NCI-H82 (cell line): ENCODE results near the gene BEST1.
"Not testable (repeated sequence)": the region's sequence is repeated elsewhere in the genome, so short reads cannot be mapped to it uniquely, and the experiment has no call there.

Experiments used
- DNase-seq: peaks from one replicate; lab custom pipeline; 2025; lab: John Stamatoyannopoulos, UW

BEST1 gene

GRCh38 chr11:61978703-61979661, 28.8 kb downstream of the BEST1 start:
- DNase-seq, result no peak

GRCh38 chr11:61980783-61981541, 30.8 kb downstream of the BEST1 start:
- no peak for DNase-seq

GRCh38 chr11:61983419-61983818, 33.3 kb downstream of the BEST1 start:
- no peak for DNase-seq

- no peak for DNase-seq
Observed at GRCh38 chr11:61985869-61986268, 35.7 kb downstream of the BEST1 start.

- no peak for DNase-seq
Observed at GRCh38 chr11:61994981-61995380, 44.8 kb downstream of the BEST1 start.

- no peak for DNase-seq
Observed at GRCh38 chr11:61996933-61997332, 46.8 kb downstream of the BEST1 start.

GRCh38 chr11:61999141-61999975, 49.2 kb downstream of the BEST1 start:
- no peak for DNase-seq

- DNase-seq, result no peak
Observed at GRCh38 chr11:62000539-62001446, 50.6 kb downstream of the BEST1 start.

- no peak for DNase-seq
Observed at GRCh38 chr11:62001450-62002191, 51.5 kb downstream of the BEST1 start.

- not testable (repeated sequence) for DNase-seq
Observed at GRCh38 chr11:62002283-62002682, 52.1 kb downstream of the BEST1 start.

- no peak for DNase-seq
Observed at GRCh38 chr11:62004473-62004872, 54.3 kb downstream of the BEST1 start.

- no peak for DNase-seq
Observed at GRCh38 chr11:62008193-62008592, 58.0 kb downstream of the BEST1 start.

- no peak for DNase-seq
Observed at GRCh38 chr11:62010935-62011528, 60.9 kb downstream of the BEST1 start.

GRCh38 chr11:62011881-62012280, 61.7 kb downstream of the BEST1 start:
- DNase-seq, result no peak

- DNase-seq, result no peak
Observed at GRCh38 chr11:62012451-62012831, 62.3 kb downstream of the BEST1 start.

- DNase-seq, result no peak
Observed at GRCh38 chr11:62012832-62013461, 62.8 kb downstream of the BEST1 start.
